NCI-H2081 treated with DMSO at 0.1 percent for 48 hours (cell line): ENCODE results near the gene SH3TC1.

ENCODE experiments used
- DNase-seq: peaks from one replicate; lab custom pipeline; 2025; lab: John Stamatoyannopoulos, UW

Gene SH3TC1

DNA sequence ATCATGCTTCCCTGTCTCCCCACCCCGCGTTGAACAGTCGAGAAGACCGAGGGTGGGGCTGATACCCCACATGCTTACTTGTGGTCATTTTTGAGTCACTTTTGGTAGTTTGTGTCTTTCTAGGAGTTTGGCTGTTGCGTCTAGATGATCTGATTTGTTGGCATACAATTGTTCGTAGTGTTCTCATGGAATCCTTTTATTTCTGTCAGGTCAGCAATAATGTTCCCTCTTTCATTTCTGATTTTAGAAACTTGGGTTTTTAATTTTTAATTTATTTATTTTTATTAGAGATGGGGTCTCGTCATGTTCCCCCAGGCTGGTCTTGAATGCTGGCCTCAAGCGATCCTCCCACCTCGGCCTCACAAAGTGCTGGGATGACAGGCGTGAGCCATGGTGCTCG, 30.9 kb downstream of the SH3TC1 start:
- DNase-seq: no peak

- DNase-seq: no peak
Observed at GRCh38 chr4:8230891-8231290, 31.8 kb downstream of the SH3TC1 start.

DNA sequence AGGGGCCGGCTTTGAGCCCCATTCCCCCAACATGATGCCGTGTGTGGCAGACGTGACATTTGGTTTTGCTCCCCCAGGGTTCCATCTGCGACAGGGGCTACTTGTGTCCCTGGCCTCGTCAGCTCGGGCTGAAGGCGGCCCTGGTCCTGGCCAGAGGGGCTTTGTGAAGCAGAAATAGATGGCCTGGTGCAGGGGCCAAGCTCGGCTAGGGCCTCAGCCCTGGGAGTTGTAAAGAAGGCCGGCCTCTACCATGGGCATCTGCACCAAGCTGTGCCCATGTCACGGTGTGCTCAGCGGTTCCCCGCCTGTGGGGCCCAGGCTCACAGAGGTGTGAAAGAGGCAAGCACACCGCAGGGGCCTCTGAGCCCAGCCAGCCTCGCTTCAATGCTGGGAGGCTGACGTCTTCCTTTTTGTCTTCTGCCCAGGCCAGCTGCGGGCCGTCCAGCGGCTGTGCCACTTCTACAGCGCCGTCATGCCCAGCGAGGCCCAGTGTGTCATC, 32.5 kb downstream of the SH3TC1 start:
- DNase-seq: no peak

DNA sequence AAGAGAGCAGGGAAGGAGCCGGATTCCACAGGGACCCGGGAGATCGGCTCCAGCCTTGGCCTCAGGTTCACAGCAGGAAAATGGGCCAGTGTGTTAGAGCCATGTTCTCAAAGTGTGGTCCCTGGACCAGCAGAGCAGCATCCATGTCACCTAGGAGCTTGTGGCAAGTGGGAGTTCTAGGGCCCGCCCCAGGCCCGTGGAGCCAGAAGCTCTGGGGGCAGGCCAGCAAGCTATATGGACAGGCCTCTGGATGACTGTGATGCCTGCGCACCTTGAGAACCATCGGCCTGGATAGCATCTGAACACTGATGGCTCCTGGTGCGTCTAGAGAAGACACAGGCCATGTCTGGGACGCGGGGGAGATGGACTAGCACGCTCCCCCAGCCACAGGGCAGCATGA, 33.7 kb downstream of the SH3TC1 start:
- no peak for DNase-seq

GRCh38 chr4:8233672-8234484, 34.8 kb downstream of the SH3TC1 start:
- DNase-seq: no peak

- no peak for DNase-seq
Observed at GRCh38 chr4:8234715-8235114, 35.6 kb downstream of the SH3TC1 start.

GRCh38 chr4:8235224-8235623, 36.1 kb downstream of the SH3TC1 start:
- no peak for DNase-seq

DNA sequence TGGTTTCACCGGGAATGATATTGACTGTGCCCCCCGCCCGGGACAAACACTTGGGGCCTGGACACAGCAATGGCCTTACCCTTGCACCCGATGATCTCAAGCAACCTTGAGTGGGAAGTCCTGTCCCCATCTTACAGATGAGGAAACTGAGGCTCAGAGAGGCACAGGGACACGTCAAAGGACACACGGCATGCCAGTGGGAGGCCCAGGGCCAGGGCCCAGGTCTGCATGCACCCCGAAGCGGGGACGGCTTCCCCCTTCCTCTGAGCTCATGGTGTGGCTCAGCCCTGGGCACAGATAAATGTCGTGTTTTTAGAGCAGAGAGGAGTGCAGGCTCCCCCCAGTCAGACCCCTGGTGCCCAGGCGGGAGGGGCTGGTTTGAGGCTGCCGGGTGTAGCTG, 36.6 kb downstream of the SH3TC1 start:
- DNase-seq: no peak

- DNase-seq: no peak
Observed at GRCh38 chr4:8236106-8236919, 37.2 kb downstream of the SH3TC1 start.

GRCh38 chr4:8236920-8237195, 37.8 kb downstream of the SH3TC1 start:
- DNase-seq: no peak

DNA sequence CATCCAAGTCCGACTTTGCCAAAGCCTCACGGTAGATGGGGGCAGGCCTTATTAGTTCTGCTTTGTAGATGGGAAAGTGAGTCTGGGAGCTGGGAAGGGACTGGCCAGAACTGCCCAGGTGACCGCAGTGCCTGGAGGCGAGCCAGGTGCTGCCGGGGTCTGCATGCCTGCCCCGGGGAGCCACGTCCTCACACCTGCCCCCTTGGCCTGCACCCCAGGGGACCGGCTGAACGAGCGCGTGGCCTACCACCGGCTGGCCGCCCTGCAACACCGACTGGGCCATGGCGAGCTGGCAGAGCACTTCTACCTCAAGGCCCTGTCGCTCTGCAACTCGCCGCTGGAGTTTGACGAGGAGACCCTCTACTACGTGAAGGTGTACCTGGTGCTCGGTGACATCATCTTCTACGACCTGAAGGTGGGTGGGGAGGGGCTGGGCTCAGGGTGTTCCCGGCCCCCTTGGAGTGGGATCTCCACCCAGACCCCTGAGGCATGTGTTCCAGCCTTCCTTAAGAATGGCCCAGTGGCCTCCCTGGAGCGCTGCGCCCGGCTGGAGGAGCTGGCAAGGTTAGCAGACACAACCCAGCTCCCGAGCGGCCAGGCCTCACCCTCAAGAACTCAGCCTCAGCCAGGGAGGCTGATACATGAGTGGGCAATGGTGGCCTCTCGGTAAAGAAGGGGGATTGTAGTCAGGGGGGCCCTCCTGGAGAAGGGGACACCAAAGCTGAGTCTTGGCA, 38.3 kb downstream of the SH3TC1 start:
- no peak for DNase-seq

DNA sequence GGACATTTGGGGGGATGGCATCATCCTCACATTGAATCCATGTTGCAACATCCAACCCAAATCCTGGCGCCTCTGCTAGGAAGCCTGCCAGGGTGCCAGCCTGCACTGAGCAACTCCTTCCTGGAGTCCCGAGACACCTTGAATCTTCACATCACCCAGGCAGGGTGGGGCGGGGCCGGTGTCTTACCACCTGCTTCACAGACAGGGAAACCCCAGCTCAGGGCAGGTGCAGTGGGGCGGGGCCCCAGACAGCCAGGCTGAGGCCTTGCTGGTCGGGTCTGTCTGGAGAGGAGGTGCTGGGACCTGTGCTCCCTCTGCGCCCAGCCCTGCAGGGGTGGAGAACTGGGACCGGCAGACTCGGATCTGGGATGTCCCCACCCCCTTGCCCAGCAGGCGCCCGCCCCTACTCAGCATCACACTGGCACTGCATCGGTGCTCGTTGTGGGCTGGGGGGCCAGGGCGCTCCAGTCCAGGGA, 39.0 kb downstream of the SH3TC1 start:
- DNase-seq: no peak

DNA sequence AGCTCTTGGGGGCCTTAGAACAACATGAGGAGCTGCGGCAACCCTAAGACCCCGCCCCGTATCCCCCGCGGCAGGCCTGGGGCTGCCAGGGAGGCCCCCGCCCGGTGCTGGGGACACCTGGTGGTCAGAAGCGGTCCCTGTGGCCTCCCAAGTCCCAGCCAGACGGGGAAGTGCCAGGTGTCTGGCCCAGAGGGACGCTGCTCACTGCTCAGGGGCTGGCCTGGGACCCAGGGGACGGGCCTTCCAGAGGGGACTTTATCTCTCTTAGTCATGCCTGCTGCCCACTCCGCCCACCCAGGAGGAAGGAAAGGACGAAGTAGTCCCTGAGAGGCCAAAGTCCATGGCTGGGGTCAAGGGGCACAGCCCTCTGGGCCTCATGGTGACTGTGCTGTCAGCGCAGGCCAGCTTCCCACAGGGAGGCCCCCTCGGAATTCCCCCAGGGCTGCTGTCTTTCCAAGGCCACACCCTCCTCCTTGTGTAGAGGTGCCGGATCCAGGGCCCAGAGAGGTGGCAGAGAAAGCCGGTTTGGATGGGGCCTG, 39.5 kb downstream of the SH3TC1 start:
- DNase-seq: no peak

- no peak for DNase-seq
Observed at GRCh38 chr4:8239226-8239625, 40.1 kb downstream of the SH3TC1 start.

- no peak for DNase-seq
Observed at GRCh38 chr4:8239661-8240060, 40.6 kb downstream of the SH3TC1 start.

GRCh38 chr4:8240211-8241041, 41.3 kb downstream of the SH3TC1 start:
- no peak for DNase-seq

DNA sequence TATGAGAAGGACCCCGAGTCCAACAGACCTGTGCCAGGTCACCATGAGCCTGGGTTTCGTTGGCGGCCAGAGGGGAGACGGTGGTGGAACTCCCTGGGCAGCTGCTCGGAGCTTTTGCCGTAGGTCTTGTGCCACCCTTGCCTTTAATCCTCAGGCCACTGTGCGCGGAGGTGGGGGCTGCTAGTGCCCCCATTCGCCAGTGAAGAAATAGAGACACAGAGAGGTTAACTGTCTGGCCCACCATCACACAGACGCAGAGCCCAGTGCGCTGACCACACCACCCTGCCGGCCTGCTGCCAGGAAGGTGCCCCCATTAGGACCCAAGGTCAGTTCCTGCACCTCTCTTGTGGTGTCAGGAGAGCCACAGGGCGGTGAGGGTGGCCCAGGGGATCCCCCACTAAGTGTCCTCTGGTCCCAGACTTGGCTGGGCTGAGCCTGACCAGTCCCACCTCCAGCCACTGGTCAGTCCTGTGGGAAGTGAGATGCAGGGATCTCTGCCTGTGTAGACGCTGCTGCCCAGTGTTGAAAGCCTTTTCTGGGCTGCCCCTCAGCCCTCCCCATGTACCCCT, 42.2 kb downstream of the SH3TC1 start:
- no peak for DNase-seq

GRCh38 chr4:8241895-8242696, 43.0 kb downstream of the SH3TC1 start:
- peak; percentile 27 for DNase-seq

DNA sequence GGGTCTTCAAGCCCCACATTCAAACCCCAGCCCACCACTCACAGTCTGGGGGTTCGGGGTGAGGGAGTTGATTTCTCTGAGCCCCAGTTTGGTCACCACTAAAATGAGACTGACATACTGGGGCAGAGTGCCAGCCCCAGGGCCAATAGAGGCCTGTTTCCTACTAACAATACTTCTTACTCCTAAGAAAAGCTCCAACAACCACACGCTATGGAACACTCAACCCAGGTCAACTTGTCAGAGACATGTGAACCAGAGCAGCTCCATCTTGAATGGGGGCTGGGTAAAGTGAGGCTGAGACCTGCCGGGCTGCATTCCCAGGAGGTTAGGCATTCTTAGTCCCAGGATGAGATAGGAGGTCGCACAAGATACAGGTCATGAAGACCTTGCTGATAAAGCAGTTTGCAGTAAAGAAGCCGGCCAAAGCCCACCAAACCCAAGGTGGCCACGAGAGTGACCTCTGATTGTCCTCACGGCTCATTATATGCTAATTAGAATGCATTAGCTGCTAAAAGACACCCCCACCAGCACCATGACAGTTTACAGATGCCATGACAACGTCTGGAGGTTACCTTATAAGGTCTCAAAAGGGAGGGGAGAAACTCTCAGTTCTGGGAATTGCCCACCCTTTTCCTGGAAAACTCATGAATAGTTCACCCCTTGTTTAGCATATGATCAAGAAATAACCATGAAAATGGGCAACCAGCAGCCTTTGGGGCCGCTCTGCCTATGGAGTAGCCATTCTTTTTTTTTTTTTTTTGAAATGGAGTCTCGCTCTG, 43.9 kb downstream of the SH3TC1 start:
- no peak for DNase-seq
